Gastrocnemius medialis (tissue), 4 donors: ENCODE measurements around the gene NEIL3.

Experiments used
- CTCF ChIP-seq, 5 experiments: fragments of 450-650 bp in 3 of 5; fragments of 200-600 bp in 2 of 5; sonication (generic) in 2 of 5; IDR thresholded peaks in 4 of 5; conservative IDR thresholded peaks in 1 of 5; 1 replicate in 4 of 5; 2 replicates in 1 of 5; pipeline ENCODE4 v1.5.1; 2016 to 2019; ENCODE audit warnings: antibody characterized with exemption in 5 of 5, mild to moderate bottlenecking in 3 of 5, moderate library complexity in 3 of 5
- POLR2A ChIP-seq, 2 donors: fragments of 450-650 bp; IDR thresholded peaks; one replicate each; pipeline ENCODE4 v1.6.1; 2017; ENCODE audit warnings: antibody characterized with exemption in 2 of 2, mild to moderate bottlenecking in 2 of 2, moderate library complexity in 2 of 2

- TF ChIP-seq POLR2A (IDR thresholded peaks at IDR 0.05) (no peak), CTCF (IDR thresholded peaks at IDR 0.05 in 4 of 5, conservative IDR thresholded peaks at IDR 0.05 in 1 of 5) (no peak)
Observed at GRCh38 chr4:177385576-177386277, 76.1 kb downstream of the NEIL3 start.
